ENCODE results near the gene MUC5B.

- TF ChIP-seq CTCF (IDR thresholded peaks at IDR 0.05) (no peak), POLR2A (IDR thresholded peaks at IDR 0.05) (no peak)
These were observed 44.5 kb upstream of the MUC5B start for GRCh38 chr11:1178201-1178885.
